ENCODE measurements around the gene LTBP3. TPM values are rescaled to one million over a fixed set of nuclear protein-coding genes. Genes with fewer than 3 reads are reported as not detected.
"Not testable (repeated sequence)": the region's sequence is repeated elsewhere in the genome, so short reads cannot be mapped to it uniquely, and the experiment has no call there.

LTBP3 gene
- polyA plus RNA-seq, 1 donor from 2014 or later: 4.6 TPM

DNA sequence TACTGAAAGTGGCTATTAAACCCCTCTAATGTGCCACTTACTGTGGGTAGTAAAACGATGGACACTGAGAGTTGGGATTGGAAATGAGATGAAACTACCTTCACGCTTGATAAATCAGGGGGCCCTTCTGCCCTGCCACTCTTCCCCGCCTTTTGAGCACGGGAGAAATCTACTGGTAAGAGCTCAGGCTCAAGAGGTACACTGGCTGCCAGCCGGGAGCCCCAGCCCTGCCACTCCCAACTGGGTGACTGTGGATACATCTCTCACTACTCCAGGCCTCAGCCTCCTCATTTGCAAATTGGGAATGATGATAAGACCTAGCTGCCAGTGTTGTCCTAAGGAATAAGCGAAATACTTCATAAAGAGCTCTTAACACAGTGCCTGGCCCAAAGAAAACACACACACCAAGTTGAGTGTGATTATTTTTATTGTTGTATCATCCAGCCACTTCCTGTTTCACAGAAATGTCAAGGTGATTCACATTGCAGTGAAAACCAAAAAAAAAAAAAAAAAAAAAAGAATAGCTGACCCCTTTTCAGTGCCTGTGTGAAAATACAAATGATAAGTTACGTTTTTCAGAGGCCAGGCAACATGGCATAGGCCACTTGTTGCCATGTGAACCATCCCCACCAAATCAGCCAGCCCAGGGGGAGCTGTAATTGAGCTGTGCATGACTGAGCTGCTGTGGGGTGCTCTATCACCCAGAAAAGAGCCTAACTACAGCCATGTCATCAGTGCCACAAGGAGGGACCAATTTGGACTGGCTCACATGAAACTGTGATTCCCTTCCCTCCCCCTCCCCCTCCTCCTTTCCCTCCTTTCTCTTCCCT lies 7.7 kb upstream of the LTBP3 start:
- Histone ChIP-seq H3K9me3 (ENCODE audit: low read length) (no peaks in the 10 kb centered on the region), H4K20me1 (ENCODE audit: insufficient read depth) (no peaks in the 10 kb centered on the region), H3K36me3 (ENCODE audit: insufficient read depth, low read length) (no peaks in the 10 kb centered on the region), H2AFZ (ENCODE audit: low read depth, low read length) (no peak overlapping the region), H3K9me2 (ENCODE audit: insufficient read depth, low read length) (no peaks in the 10 kb centered on the region), H3K79me2 (replicated peaks; ENCODE audit: insufficient read depth, low read length) (peaks cover 18% of the 10 kb centered on the region), H3K4me2 (ENCODE audit: low read length) (no peak overlapping the region), H3F3A (ENCODE audit: insufficient read depth, low read length, poor library complexity, severe bottlenecking) (peaks cover 9% of the 10 kb centered on the region), H3K4me3 (ENCODE audit: low read length) (no peak overlapping the region), H3K9ac (ENCODE audit: low read length) (no peak overlapping the region), H3K27ac (ENCODE audit: low read length) (no peak overlapping the region), H3K27me3 (ENCODE audit: insufficient read depth, low read depth, low read length) (no peaks in the 10 kb centered on the region)
- no peak for TF ChIP-seq SMC3 (conservative IDR thresholded peaks at IDR 0.05; ENCODE audit: poor library complexity)
- TF ChIP-seq, protein P1, sequence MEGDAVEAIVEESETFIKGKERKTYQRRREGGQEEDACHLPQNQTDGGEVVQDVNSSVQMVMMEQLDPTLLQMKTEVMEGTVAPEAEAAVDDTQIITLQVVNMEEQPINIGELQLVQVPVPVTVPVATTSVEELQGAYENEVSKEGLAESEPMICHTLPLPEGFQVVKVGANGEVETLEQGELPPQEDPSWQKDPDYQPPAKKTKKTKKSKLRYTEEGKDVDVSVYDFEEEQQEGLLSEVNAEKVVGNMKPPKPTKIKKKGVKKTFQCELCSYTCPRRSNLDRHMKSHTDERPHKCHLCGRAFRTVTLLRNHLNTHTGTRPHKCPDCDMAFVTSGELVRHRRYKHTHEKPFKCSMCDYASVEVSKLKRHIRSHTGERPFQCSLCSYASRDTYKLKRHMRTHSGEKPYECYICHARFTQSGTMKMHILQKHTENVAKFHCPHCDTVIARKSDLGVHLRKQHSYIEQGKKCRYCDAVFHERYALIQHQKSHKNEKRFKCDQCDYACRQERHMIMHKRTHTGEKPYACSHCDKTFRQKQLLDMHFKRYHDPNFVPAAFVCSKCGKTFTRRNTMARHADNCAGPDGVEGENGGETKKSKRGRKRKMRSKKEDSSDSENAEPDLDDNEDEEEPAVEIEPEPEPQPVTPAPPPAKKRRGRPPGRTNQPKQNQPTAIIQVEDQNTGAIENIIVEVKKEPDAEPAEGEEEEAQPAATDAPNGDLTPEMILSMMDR (IDR thresholded peaks at IDR 0.05; ENCODE audit: poor library complexity, severe bottlenecking): no peak
- no peak for TF ChIP-seq EP300 (conservative IDR thresholded peaks at IDR 0.05; ENCODE audit: poor library complexity, severe bottlenecking)
- no peak for TF ChIP-seq EZH2 (IDR thresholded peaks at IDR 0.05; ENCODE audit: borderline replicate concordance, insufficient read depth, low read length, poor library complexity, severe bottlenecking)
- no peak for TF ChIP-seq REST (IDR thresholded peaks at IDR 0.05; ENCODE audit: borderline replicate concordance)
- TF ChIP-seq TAF1 (IDR thresholded peaks at IDR 0.05; ENCODE audit: low read depth): no peak
- TF ChIP-seq MXI1 (conservative IDR thresholded peaks at IDR 0.05; ENCODE audit: poor library complexity, severe bottlenecking): no peak
- TF ChIP-seq POLR2AphosphoS5 (IDR thresholded peaks at IDR 0.05): no peak
- no peak for TF ChIP-seq RAD21 (conservative IDR thresholded peaks at IDR 0.05)

DNA sequence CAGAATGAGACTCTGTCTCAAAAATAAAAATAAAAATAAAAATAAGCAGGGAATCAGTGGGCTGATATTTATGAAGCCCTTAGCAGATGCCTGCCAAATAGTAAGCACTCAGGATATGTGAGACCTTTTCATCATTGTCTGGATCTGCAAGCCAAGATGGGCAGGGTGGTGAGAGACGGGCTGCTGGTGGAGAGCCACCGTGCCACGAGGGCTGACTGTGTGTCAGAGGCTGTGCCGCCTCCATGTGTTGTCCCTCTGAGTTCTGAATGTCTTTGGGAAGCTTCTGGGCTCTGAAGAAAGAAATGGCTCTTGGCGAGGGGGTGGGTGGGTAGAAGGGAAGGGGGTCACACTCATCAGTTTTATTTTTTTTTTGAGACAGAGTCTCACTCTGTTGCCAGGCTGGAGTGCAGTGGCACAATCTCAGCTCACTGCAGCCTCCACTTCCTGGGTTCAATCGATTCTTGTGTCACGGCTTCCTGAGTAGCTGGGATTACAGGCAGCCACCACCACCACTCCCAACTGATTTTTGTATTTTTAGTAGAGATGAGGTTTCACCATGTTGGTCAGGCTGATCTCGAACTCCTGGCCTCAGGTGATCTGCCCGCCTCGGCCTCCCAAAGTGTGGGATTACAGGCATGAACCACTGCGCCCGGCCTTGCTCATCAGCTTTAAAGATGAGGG lies 6.9 kb upstream of the LTBP3 start:
- not testable (repeated sequence) for H4K20me1 ChIP-seq (ENCODE audit: insufficient read depth); H3F3A ChIP-seq (ENCODE audit: insufficient read depth, low read length, poor library complexity, severe bottlenecking); H3K4me3 ChIP-seq (ENCODE audit: low read length); H3K27ac ChIP-seq (ENCODE audit: low read length); H3K4me2 ChIP-seq (ENCODE audit: low read length); H3K9me2 ChIP-seq (ENCODE audit: insufficient read depth, low read length); H3K27me3 ChIP-seq (ENCODE audit: insufficient read depth, low read depth, low read length); H2AFZ ChIP-seq (ENCODE audit: low read depth, low read length); H3K9ac ChIP-seq (ENCODE audit: low read length); H3K9me3 ChIP-seq (ENCODE audit: low read length); H3K36me3 ChIP-seq (ENCODE audit: insufficient read depth, low read length)
- peaks cover 14% of the 10 kb centered on the region for H3K79me2 ChIP-seq (replicated peaks; ENCODE audit: insufficient read depth, low read length)

Measured in neural cell (in vitro differentiated cells).